Chondrocyte (in vitro differentiated cells): Measurements from ENCODE around the gene LYRM1. TPM values are rescaled to one million over a fixed set of nuclear protein-coding genes. Genes with fewer than 3 reads are reported as not detected.

Experiments used
- DNase-seq: peaks from one replicate; pipeline ENCODE4 v3.0.0; 2021; ENCODE audit warnings: mixed read lengths, low spot score
- H3K27ac Mint-ChIP-seq: one replicate; pipeline ENCODE4 v1.8.0; 2021; ENCODE audit warnings: mild to moderate bottlenecking, moderate library complexity, mixed read lengths; ENCODE audit not compliant: unreplicated experiment
- H3K27me3 Mint-ChIP-seq: 2 replicates; pipeline ENCODE4 v1.8.0; 2021; ENCODE audit warnings: low read depth, mixed read lengths
- H3K36me3 Mint-ChIP-seq: 2 replicates; pipeline ENCODE4 v1.8.0; 2021; ENCODE audit warnings: low read depth, mixed read lengths
- H3K4me1 Mint-ChIP-seq: 2 replicates; pipeline ENCODE4 v1.8.0; 2021; ENCODE audit warnings: low read depth, mild to moderate bottlenecking, mixed read lengths
- H3K4me3 Mint-ChIP-seq: one replicate; pipeline ENCODE4 v1.8.0; 2021; ENCODE audit warnings: mild to moderate bottlenecking, moderate library complexity, mixed read lengths; ENCODE audit not compliant: unreplicated experiment
- H3K9me3 Mint-ChIP-seq: 2 replicates; pipeline ENCODE4 v1.8.0; 2021; ENCODE audit warnings: low read depth, mixed read lengths
- total RNA-seq: library from RNA; stranded (reverse); gene quantifications from 3 replicates; pipeline ENCODE4 v1.2.1, GENCODE V29; 2021
- TF ChIP-seq, protein P1 (sequence below): fragments of 200-600 bp; sonication (generic); IDR thresholded peaks from 2 replicates; pipeline ENCODE4 v1.5.0; 2021; ENCODE audit warnings: antibody characterized with exemption, mild to moderate bottlenecking, moderate library complexity

LYRM1 gene
- total RNA-seq, 1 donor from 2014 or later: 20.1 TPM

DNA sequence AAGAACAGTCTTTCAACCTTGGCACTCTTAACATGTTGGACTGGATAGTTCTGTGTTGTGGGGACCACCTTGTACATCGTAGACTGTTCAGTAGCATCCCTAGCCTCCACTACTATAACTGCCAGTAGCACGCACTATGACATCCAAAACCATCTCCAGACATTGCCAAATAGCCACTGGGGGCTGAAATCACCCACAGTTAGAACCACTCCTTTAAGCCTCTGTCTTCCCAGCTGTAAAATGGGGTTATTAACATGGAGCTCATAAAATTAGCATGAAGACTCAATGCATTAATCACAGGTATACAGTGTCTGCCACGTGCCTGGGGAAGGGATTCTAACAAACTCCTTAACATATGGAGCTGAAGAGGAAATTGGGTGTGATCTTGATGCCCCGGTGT lies 49.7 kb downstream of the LYRM1 start:
- Mint-ChIP-seq H3K36me3 (peaks cover 2% of the 10 kb centered on the region), H3K4me1 (no peaks in the 10 kb centered on the region), H3K27me3 (peaks cover 5% of the 10 kb centered on the region), H3K27ac (no peak overlapping the region), H3K4me3 (no peak overlapping the region), H3K9me3 (no peaks in the 10 kb centered on the region)
- no peak for DNase-seq
- TF ChIP-seq, protein P1, sequence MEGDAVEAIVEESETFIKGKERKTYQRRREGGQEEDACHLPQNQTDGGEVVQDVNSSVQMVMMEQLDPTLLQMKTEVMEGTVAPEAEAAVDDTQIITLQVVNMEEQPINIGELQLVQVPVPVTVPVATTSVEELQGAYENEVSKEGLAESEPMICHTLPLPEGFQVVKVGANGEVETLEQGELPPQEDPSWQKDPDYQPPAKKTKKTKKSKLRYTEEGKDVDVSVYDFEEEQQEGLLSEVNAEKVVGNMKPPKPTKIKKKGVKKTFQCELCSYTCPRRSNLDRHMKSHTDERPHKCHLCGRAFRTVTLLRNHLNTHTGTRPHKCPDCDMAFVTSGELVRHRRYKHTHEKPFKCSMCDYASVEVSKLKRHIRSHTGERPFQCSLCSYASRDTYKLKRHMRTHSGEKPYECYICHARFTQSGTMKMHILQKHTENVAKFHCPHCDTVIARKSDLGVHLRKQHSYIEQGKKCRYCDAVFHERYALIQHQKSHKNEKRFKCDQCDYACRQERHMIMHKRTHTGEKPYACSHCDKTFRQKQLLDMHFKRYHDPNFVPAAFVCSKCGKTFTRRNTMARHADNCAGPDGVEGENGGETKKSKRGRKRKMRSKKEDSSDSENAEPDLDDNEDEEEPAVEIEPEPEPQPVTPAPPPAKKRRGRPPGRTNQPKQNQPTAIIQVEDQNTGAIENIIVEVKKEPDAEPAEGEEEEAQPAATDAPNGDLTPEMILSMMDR: no peak

DNA sequence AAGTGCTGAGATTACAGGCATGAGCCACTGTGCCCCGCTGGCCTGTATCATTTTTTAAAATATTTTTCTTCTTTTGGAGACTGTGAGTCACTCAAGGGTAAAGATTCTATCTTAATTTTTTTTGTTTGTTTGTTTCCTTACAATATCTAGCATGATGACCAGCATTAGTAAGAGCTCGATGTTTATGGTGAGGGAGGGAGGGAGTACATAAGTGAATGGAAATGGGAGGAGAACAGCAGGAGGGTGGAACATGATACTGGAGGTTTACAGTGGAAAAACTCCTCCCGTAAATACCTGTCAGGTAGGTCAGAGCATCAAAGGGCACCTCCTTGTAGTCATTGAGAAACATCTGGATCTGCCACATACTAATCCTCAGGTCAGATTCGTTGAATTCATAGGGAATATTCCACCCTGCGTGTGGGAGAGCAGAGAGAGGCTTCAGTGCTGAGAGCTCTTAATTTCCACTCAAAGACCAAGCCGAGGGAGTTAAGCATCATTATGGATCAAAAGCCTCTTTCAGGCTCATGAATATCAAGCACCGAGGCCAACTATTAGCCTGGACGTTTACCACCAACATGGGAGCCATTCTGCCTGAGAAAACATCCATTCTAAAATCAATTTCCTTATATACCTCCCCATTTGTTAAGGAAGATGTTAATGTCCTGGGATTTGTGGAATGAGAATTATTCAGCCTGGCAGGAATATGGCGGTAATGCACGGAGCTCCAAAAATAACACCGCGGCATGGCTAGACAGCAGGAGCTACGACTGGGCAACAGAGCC lies 51.8 kb downstream of the LYRM1 start:
- no peaks in the 10 kb centered on the region for H3K4me1 Mint-ChIP-seq
- no peak for DNase-seq
- TF ChIP-seq, protein P1: no peak

DNA sequence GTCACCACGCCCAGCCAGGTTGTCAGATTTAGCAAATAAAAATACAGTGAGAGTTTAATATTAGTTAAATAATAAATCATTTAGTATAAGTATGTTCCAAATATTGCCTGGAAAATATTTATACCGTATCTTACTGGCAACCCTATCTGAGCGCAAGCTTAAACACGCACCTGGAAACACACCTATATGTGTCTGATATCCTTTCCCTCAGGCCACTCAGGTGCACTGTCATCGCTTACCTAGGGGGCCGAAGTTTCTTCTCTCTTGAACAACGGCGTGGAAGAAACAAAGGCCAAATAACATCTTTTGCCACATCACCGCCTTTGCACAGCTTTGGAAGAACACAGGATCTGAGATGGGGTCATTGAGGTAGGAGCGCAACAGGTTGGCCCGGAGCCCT lies 54.0 kb downstream of the LYRM1 start:
- H3K4me3 Mint-ChIP-seq: no peak overlapping the region
- peaks cover 3% of the 10 kb centered on the region for H3K27me3 Mint-ChIP-seq
- DNase-seq: no peak
- no peak overlapping the region for H3K27ac Mint-ChIP-seq
- H3K36me3 Mint-ChIP-seq: no peaks in the 10 kb centered on the region
- TF ChIP-seq, protein P1: no peak
- no peaks in the 10 kb centered on the region for H3K4me1 Mint-ChIP-seq
- H3K9me3 Mint-ChIP-seq: no peaks in the 10 kb centered on the region

More for the DNA sequence above, 51.8 kb downstream of the LYRM1 start:
- Mint-ChIP-seq H3K27me3 (peaks cover 5% of the 10 kb centered on the region), H3K27ac (no peak overlapping the region), H3K9me3 (no peaks in the 10 kb centered on the region), H3K36me3 (peaks cover 2% of the 10 kb centered on the region), H3K4me3 (no peak overlapping the region)

DNA sequence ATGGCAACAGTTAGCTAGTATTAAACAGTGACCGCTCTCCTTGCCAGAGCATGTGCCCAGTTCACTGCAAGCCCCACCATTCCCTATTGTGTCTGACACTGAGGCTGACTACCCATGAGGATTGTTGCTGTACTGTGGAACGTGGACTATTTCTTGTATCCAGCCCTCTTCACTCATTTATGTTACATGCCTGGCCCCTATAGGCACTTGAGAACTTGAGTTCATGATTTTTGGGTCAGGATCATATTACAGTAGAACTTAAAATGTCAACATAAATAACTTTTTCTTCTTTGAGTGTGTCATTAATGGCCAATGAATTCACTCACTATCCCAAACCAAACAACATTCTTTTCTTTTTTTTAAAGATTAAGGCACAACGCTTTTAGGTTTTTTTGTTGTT lies 55.7 kb downstream of the LYRM1 start:
- TF ChIP-seq, protein P1: peak; percentile 55
- H3K4me3 Mint-ChIP-seq: no peak overlapping the region
- no peaks in the 10 kb centered on the region for H3K36me3 Mint-ChIP-seq
- no peak for DNase-seq
- H3K27ac Mint-ChIP-seq: no peak overlapping the region
- no peaks in the 10 kb centered on the region for H3K27me3 Mint-ChIP-seq
- no peaks in the 10 kb centered on the region for H3K9me3 Mint-ChIP-seq
- no peaks in the 10 kb centered on the region for H3K4me1 Mint-ChIP-seq

DNA sequence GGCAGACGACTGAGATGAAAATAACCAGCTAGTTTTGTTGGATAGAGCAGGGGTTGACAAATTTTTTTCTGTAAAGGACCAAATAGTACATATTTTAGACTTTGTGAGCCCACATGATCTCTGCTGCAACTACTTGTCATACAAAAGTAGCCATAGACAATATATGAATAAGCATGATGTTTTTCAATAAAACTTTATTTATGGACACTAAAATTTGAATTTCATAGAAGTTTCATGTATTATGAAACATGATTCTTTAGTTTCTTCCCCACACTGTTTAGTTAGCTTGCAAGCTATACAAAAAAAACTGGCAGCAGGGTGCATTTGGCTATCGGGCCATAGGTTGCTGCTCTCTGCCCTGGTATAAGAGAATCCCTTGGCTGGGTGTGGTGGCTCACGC lies 56.6 kb downstream of the LYRM1 start:
- Mint-ChIP-seq H3K9me3 (no peaks in the 10 kb centered on the region), H3K27me3 (no peaks in the 10 kb centered on the region), H3K4me1 (no peaks in the 10 kb centered on the region), H3K27ac (peak overlapping the region; percentile 17), H3K4me3 (no peak overlapping the region), H3K36me3 (no peaks in the 10 kb centered on the region)
- no peak for DNase-seq
- TF ChIP-seq, protein P1: no peak
